Measurements from ENCODE around the gene LRCH4.

GRCh38 chr7:100586266-100587025 is 517 bp upstream of the LRCH4 start, which contains the start of gene FBXO24:
- TF ChIP-seq CTCF (IDR thresholded peaks at IDR 0.05) (no peak), POLR2A (IDR thresholded peaks at IDR 0.05) (no peak)

Measured in lower leg skin (tissue), 3 donors.